H1 (cell line): ENCODE results near the gene A4GALT. TPM values are rescaled to one million over a fixed set of nuclear protein-coding genes. Genes with fewer than 3 reads are reported as not detected.

Experiments
- CTCF ChIA-PET: fragments of 300-600 bp; sonication (Branson Sonifier 250); formaldehyde crosslinking; loops from one replicate; lab custom pipeline; 2021; ENCODE audit not compliant: partially characterized antibody; lab: Charles Lee
- POLR2A ChIA-PET: fragments of 300-600 bp; sonication (Branson Sonifier 250); formaldehyde crosslinking; loops from one replicate; lab custom pipeline; 2021; ENCODE audit warnings: inconsistent platforms; ENCODE audit not compliant: partially characterized antibody; lab: Charles Lee
- DNase-seq, 2 experiments: peaks; one replicate each; pipeline versions ENCODE4 v3.0.0 to v3.0.0-alpha.2; 2010 to 2022; ENCODE audit warnings: low spot score in 2 of 2, low read depth in 1 of 2, mixed read lengths in 1 of 2
- FAIRE-seq: peaks from 2 replicates; lab custom pipeline; 2011; peaks lifted over from hg19 to GRCh38; lab: Jason Lieb, UNC
- H2AFZ ChIP-seq: 2 replicates; pipeline ENCODE4 v1.8.1; 2012; ENCODE audit warnings: low read length, inconsistent platforms
- H2AK5ac ChIP-seq: 2 replicates; pipeline ENCODE4 v1.6.1; 2013; ENCODE audit warnings: low read depth, low read length
- H2BK120ac ChIP-seq: replicated peaks from 2 replicates; pipeline ENCODE3; 2013; ENCODE audit warnings: low read depth, low read length, inconsistent platforms
- H2BK12ac ChIP-seq: 2 replicates; pipeline ENCODE4 v1.6.1; 2013; ENCODE audit warnings: low read depth, low read length
- H2BK15ac ChIP-seq: 2 replicates; pipeline ENCODE4 v1.6.1; 2013; ENCODE audit warnings: low read length
- H2BK20ac ChIP-seq: 2 replicates; pipeline ENCODE4 v1.6.1; 2013; ENCODE audit warnings: low read length
- H2BK5ac ChIP-seq: 2 replicates; pipeline ENCODE4 v1.6.1; 2013; ENCODE audit warnings: low read depth, low read length
- H3K14ac ChIP-seq: 2 replicates; pipeline ENCODE4 v1.6.1; 2013; ENCODE audit warnings: inconsistent platforms; ENCODE audit not compliant: insufficient read length
- H3K18ac ChIP-seq: 2 replicates; pipeline ENCODE4 v1.6.1; 2013; ENCODE audit warnings: low read length; ENCODE audit errors: extremely low read depth
- H3K23ac ChIP-seq: 2 replicates; pipeline ENCODE4 v1.6.1; 2013; ENCODE audit warnings: inconsistent platforms; ENCODE audit not compliant: insufficient read length
- H3K23me2 ChIP-seq: 2 replicates; pipeline ENCODE4 v1.6.1; 2013; ENCODE audit warnings: low read depth, low read length
- H3K27ac ChIP-seq: 2 replicates; pipeline ENCODE4 v1.6.1; 2011; ENCODE audit warnings: low read depth, low read length, inconsistent platforms
- H3K27me3 ChIP-seq, 4 experiments: replicated peaks in 1 of 4; 1 replicate in 1 of 4; 2 replicates in 3 of 4; pipeline versions ENCODE4 v1.6.1 to v1.8.1; 2011 to 2013; ENCODE audit warnings: low read length in 3 of 4, mild to moderate bottlenecking in 3 of 4, inconsistent platforms in 2 of 4, mixed read lengths in 2 of 4, moderate library complexity in 1 of 4; ENCODE audit not compliant: control insufficient read depth in 3 of 4, insufficient read depth in 3 of 4; ENCODE audit errors: extremely low read depth in 1 of 4
- H3K36me3 ChIP-seq, 4 experiments: 2 replicates each; pipeline versions ENCODE4 v1.6.1 to v1.8.1; 2011 to 2013; ENCODE audit warnings: mild to moderate bottlenecking in 4 of 4, low read length in 3 of 4, moderate library complexity in 2 of 4, control low read depth in 1 of 4, inconsistent platforms in 1 of 4; ENCODE audit not compliant: insufficient read depth in 4 of 4, control insufficient read depth in 2 of 4
- H3K4ac ChIP-seq: replicated peaks from 2 replicates; pipeline ENCODE3; 2013; ENCODE audit warnings: low read length, low read depth, mixed read lengths, inconsistent platforms; ENCODE audit not compliant: insufficient read length
- H3K4me1 ChIP-seq, 4 experiments: replicated peaks in 1 of 4; 1 replicate in 1 of 4; 2 replicates in 3 of 4; pipeline versions ENCODE4 v1.6.1 to v1.8.1; 2011 to 2013; ENCODE audit warnings: low read length in 3 of 4, inconsistent platforms in 2 of 4, mixed read lengths in 1 of 4; ENCODE audit not compliant: insufficient read depth in 4 of 4, control insufficient read depth in 3 of 4
- H3K4me2 ChIP-seq, 2 experiments: 2 replicates each; pipeline versions ENCODE4 v1.6.1 to v1.8.1; 2011 to 2013; ENCODE audit warnings: low read depth in 2 of 2, low read length in 2 of 2, control low read depth in 1 of 2, inconsistent platforms in 1 of 2, mild to moderate bottlenecking in 1 of 2; ENCODE audit not compliant: insufficient read depth in 1 of 2
- H3K4me3 ChIP-seq, 4 experiments: fragments of 200-600, 300-600 bp in 1 of 4; sonication (generic), shearing (Covaris generic), sonication (Bioruptor Twin) in 1 of 4; 2 replicates each; pipeline versions ENCODE4 v1.5.1 to v1.8.1; 2011 to 2016; ENCODE audit warnings: low read length in 4 of 4, low read depth in 3 of 4, control low read depth in 2 of 4, inconsistent platforms in 2 of 4, mild to moderate bottlenecking in 2 of 4, mixed read lengths in 1 of 4, moderate library complexity in 1 of 4; ENCODE audit not compliant: insufficient read depth in 2 of 4; ENCODE audit errors: extremely low read depth in 1 of 4
- H3K56ac ChIP-seq: replicated peaks from 2 replicates; pipeline ENCODE3; 2013; ENCODE audit warnings: low read depth, mild to moderate bottlenecking, mixed read lengths, low read length, inconsistent platforms; ENCODE audit not compliant: insufficient read length
- H3K79me1 ChIP-seq: 2 replicates; pipeline ENCODE4 v1.6.1; 2013; ENCODE audit warnings: low read depth, low read length, control low read depth
- H3K79me2 ChIP-seq, 2 experiments: 2 replicates each; pipeline versions ENCODE4 v1.6.1 to v1.8.1; 2012 to 2013; ENCODE audit warnings: low read length in 2 of 2, mild to moderate bottlenecking in 2 of 2, inconsistent platforms in 1 of 2; ENCODE audit not compliant: insufficient read depth in 2 of 2, control insufficient read depth in 1 of 2
- H3K9ac ChIP-seq, 4 experiments: replicated peaks in 1 of 4; 1 replicate in 1 of 4; 2 replicates in 3 of 4; pipeline versions ENCODE4 v1.6.1 to v1.8.1; 2011 to 2013; ENCODE audit warnings: low read depth in 3 of 4, low read length in 3 of 4, control low read depth in 2 of 4, mild to moderate bottlenecking in 2 of 4, moderate library complexity in 2 of 4, inconsistent platforms in 1 of 4; ENCODE audit errors: extremely low read depth in 1 of 4
- H3K9me3 ChIP-seq, 2 experiments: 2 replicates each; pipeline versions ENCODE4 v1.6.1 to v1.8.1; 2012 to 2013; ENCODE audit warnings: mild to moderate bottlenecking in 2 of 2, moderate library complexity in 2 of 2, control low read depth in 1 of 2, inconsistent platforms in 1 of 2, low read depth in 1 of 2, low read length in 1 of 2, mixed read lengths in 1 of 2; ENCODE audit not compliant: insufficient read depth in 2 of 2
- H4K20me1 ChIP-seq, 2 experiments: replicated peaks in 1 of 2; 2 replicates each; pipeline versions ENCODE3 to v1.8.1; 2011 to 2013; ENCODE audit warnings: inconsistent platforms in 2 of 2, low read length in 2 of 2, mild to moderate bottlenecking in 1 of 2; ENCODE audit not compliant: insufficient read depth in 2 of 2, control insufficient read depth in 1 of 2
- H4K5ac ChIP-seq: 2 replicates; pipeline ENCODE4 v1.6.1; 2013; ENCODE audit warnings: low read length, low read depth, mixed read lengths, inconsistent platforms; ENCODE audit not compliant: insufficient read length
- H4K8ac ChIP-seq: 2 replicates; pipeline ENCODE4 v1.8.0; 2013; ENCODE audit warnings: mild to moderate bottlenecking, moderate library complexity, low read length, inconsistent platforms; ENCODE audit not compliant: insufficient read depth; ENCODE audit errors: extremely low read depth
- H4K91ac ChIP-seq: replicated peaks from 2 replicates; pipeline ENCODE3; 2013; ENCODE audit warnings: low read length, mixed read lengths, inconsistent platforms; ENCODE audit not compliant: insufficient read length
- CBX5 ChIP-seq: fragments of 300-800, 300-1000 bp; sonication (generic); IDR thresholded peaks from 2 replicates; pipeline ENCODE4 v1.7.1; 2016; ENCODE audit warnings: antibody characterized with exemption, low read length, low read depth
- CHD2 ChIP-seq: IDR thresholded peaks from 2 replicates; pipeline ENCODE4 v1.6.1; 2012; ENCODE audit warnings: low read length, improper control_type of control experiment
- CREB1 ChIP-seq: IDR thresholded peaks from 2 replicates; pipeline ENCODE4 v1.6.1; 2012; ENCODE audit warnings: inconsistent platforms
- EGR1 ChIP-seq: IDR thresholded peaks from 2 replicates; pipeline ENCODE4 v1.6.1; 2011; ENCODE audit warnings: low read depth, low read length, borderline replicate concordance
- HDAC6 ChIP-seq: IDR thresholded peaks from one replicate; pipeline ENCODE4 v1.7.1; 2012; ENCODE audit warnings: low read depth, mild to moderate bottlenecking, inconsistent platforms, low read length, moderate library complexity
- TAF1 ChIP-seq: IDR thresholded peaks from 2 replicates; pipeline ENCODE4 v1.6.1; 2011; ENCODE audit warnings: mild to moderate bottlenecking, low read depth, low read length
- WGBS, 2 experiments: shearing (Covaris generic) in 1 of 2; methylation state at CpG; one replicate each; pipeline versions ENCODE4 v1.1.6 to v1.1.7; 2013 to 2015; ENCODE audit warnings: low lambda C conversion rate in 2 of 2, mixed read lengths in 2 of 2, inconsistent platforms in 1 of 2, low coverage in 1 of 2, missing lambda C conversion rate in 1 of 2; ENCODE audit not compliant: insufficient replicate concordance in 2 of 2, insufficient coverage in 1 of 2, insufficient read length in 1 of 2; ENCODE audit errors: extremely low coverage in 1 of 2, missing lambda C conversion rate in 1 of 2; 5-methylcytosine and 5-hydroxymethylcytosine counted together
- polyA plus RNA-seq, 7 experiments: library from polyadenylated mRNA; depleted of rRNA in 3 of 7; stranded (reverse) in 5 of 7; unstranded in 2 of 7; fragments of >200 nt in 5 of 7; fragments of 200-250 nt in 2 of 7; gene quantifications; 1 replicate in 5 of 7; 2 replicates in 1 of 7; 4 replicates in 1 of 7; pipeline versions ENCODE4 v1.2.1 to v1.2.3, GENCODE V29; 2011 to 2013; ENCODE audit warnings: missing spikeins in 2 of 7, mixed read lengths in 2 of 7
- total RNA-seq: library from RNA; stranded (reverse); fragmentation: NEBNext Ultra II Directional; extraction: Animal tissue kit (Norgen Biotek cat#: 25700); gene quantifications from 2 replicates; pipeline ENCODE4 v1.2.1, GENCODE V29; 2021
- TF ChIP-seq, protein P1 (sequence below): IDR thresholded peaks from 2 replicates; pipeline ENCODE4 v1.6.1; 2012; ENCODE audit warnings: inconsistent platforms
- TF ChIP-seq, protein P2 (sequence below): IDR thresholded peaks from 2 replicates; pipeline ENCODE4 v1.6.1; 2012; ENCODE audit warnings: inconsistent platforms
- TF ChIP-seq, protein P3 (sequence below): IDR thresholded peaks from 2 replicates; pipeline ENCODE4 v1.6.1; 2011; ENCODE audit warnings: low read length, improper control_type of control experiment

The A4GALT gene
- total and polyA plus RNA-seq, 2 of the 8 experiments (the other 6 are each of a cell fraction or from before 2014, with no cell fraction given), result 7.2 to 13.8 TPM

DNA sequence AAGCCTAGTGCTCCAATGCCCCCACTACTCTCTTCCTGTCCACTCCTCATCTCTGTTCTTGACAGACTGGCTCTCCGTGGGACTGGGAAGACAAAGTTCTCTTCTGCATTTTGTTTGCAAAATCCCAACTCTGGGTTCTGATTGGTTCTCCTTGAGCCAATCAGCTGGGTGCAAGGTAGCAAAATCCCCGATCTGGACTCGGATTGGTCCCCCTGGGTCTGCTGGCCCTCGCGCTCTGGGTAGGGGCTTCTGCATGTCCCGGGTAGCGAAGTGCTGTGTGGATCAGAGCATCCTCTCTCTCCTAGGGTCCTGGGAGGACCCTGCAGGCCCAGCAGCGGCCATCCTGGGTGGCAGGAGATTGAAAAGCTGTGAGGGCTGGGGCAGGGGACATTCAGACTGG is 22.3 kb upstream of the A4GALT start:
- Histone ChIP-seq H3K79me2 (no peaks in the 10 kb centered on the region), H3K14ac (no peak overlapping the region), H2BK20ac (no peak overlapping the region), H3K56ac (no peak overlapping the region), H3K4ac (no peak overlapping the region), H3K79me1 (no peaks in the 10 kb centered on the region), H3K4me2 (peak overlapping the region in 1 of 2 experiments; percentile 9; a peak in 1 of 4 replicates), H2AK5ac (no peak overlapping the region), H3K9ac (peak overlapping the region in 1 of 4 experiments; percentile 3; a peak in 2 of 7 replicates), H2BK120ac (no peak overlapping the region), H4K20me1 (no peaks in the 10 kb centered on the region), H2BK15ac (no peak overlapping the region), H4K8ac (no peak overlapping the region), H3K9me3 (no peaks in the 10 kb centered on the region), H2BK12ac (no peak overlapping the region), H3K36me3 (no peaks in the 10 kb centered on the region), H3K27ac (no peak overlapping the region), H3K4me1 (peaks cover 0 to 3% (median 1%) of the 10 kb centered on the region in 4 experiments; a peak in 4 of 7 replicates), H3K23ac (no peak overlapping the region), H3K23me2 (no peaks in the 10 kb centered on the region), H2BK5ac (no peak overlapping the region), H3K18ac (no peak overlapping the region), H3K27me3 (no peaks in the 10 kb centered on the region), H3K4me3 (0 out of 8 replicates have a peak overlapping the region, but pooled peaks of 1 of the 4 experiments have one; percentile 14), H4K5ac (no peak overlapping the region), H4K91ac (no peak overlapping the region), H2AFZ (no peak overlapping the region)
- peak; percentile 63 for FAIRE-seq
- WGBS, 2 experiments, result 71% methylated on average over 8 of the region's 8 CpGs; no CpG with 5 or more reads in 1 of the 2 experiments
- ChIA-PET POLR2A (interaction anchor here (0.6 to 1.8 kb wide), 3 partner anchors 9 to 128 kb away, joined by 3 to 5 read pairs (median 4); partner anchors contain the start of gene POLDIP3), CTCF (interaction anchor here (0.9 kb wide), 1 partner anchor 311 kb away, joined by 3 read pairs; no protein-coding TSS in a partner anchor)
- peak in 1 of 2 experiments; percentile 72 for DNase-seq
- TF ChIP-seq, protein P1, sequence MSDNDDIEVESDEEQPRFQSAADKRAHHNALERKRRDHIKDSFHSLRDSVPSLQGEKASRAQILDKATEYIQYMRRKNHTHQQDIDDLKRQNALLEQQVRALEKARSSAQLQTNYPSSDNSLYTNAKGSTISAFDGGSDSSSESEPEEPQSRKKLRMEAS, result peak; percentile 44; the same call in 1 of the 2 replicates
- TF ChIP-seq EGR1 (no peak), TAF1 (0 out of 2 replicates have a peak, but pooled peaks have one; percentile 22), CBX5 (no peak), HDAC6 (no peak), CREB1 (no peak), CHD2 (no peak)
- TF ChIP-seq, protein P2, sequence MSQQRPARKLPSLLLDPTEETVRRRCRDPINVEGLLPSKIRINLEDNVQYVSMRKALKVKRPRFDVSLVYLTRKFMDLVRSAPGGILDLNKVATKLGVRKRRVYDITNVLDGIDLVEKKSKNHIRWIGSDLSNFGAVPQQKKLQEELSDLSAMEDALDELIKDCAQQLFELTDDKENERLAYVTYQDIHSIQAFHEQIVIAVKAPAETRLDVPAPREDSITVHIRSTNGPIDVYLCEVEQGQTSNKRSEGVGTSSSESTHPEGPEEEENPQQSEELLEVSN, result peak; percentile 34; the same call in 1 of the 2 replicates
- TF ChIP-seq, protein P3, sequence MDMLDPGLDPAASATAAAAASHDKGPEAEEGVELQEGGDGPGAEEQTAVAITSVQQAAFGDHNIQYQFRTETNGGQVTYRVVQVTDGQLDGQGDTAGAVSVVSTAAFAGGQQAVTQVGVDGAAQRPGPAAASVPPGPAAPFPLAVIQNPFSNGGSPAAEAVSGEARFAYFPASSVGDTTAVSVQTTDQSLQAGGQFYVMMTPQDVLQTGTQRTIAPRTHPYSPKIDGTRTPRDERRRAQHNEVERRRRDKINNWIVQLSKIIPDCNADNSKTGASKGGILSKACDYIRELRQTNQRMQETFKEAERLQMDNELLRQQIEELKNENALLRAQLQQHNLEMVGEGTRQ, result peak; percentile 50; the same call in 1 of the 2 replicates
